T-helper 1 cell (primary cell): ENCODE data around the gene PDE2A.

Experiments
- DNase-seq, 5 donors: peaks; one replicate each; pipeline ENCODE4 v3.0.0-alpha.2; 2012 to 2020

Gene PDE2A

DNA sequence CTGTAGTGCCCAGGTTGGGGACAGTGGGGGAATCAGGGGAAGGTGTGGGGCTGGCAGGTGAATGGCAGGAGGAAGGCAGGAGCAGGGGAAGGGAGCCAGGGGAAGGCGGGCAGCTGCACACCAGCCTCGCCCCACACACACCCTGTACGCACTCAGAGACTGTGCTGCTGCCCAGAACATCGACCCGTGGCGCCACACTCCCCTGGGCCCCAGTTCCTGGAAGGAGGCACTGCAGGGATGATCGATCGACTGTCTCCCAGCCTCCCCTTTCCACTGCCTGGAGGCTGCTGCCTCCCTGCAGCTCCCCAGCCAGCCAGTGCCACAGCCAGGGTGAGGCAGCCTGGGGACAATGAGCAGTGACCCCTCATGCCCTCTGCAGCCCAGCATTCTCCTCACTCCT lies 19.2 kb downstream of the PDE2A start:
- DNase-seq = no peak

DNA sequence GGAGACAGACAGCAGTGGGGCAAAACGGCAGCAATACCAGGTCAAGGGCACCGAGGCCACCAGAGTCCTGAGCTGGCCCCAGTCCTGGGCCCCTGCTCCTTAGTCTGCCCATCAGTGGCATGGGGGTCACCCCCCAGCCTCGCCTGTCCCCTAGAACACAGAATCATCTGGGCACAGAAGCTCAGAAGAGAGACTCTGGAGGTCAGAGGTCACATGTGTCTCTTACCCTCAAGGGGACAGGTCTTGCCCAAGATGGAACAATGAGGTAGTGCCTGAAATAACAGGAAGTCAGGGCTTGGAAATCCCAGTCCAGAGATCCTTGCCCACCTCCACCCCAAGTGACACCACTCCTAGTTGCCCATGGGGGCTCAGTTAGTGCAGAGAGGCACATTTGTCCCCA lies 20.6 kb downstream of the PDE2A start:
- DNase-seq = no peak

DNA sequence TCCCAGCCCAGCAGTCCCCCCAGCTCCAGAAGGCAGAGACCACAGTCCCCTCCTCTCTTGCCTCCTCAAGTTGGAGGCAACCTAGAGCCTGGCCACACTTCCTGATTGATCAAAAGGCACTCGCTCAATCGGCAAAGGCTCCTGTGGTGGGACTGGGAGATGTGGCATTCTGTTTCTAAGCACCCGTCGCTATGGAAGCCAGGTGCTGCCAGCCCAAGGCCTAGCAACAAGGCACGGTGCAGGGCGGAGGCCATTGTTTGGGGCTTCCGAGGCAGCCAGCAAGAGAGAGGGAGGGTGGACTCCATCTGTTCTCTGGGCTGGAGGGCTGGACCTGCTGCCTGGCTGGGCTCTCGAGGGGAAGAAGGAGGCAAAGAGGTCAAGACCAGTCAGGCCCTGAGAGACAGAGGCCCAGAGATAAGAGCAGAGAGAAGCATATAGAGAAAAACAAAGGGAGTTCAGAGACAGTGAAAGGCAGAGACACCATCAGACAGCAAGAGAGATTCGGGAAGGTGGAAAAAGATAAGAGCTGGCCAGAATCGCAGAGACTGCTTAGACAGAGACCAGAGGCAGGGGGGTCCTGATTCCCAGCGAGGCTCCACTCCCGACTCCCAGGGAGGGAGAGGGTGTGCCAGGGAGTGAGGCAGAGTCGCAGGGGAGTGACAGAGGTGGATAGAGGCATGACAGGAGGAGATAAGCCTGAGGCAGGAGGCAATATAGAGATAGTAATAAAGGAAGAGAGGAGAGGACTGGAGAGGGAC lies 21.2 kb downstream of the PDE2A start:
- no peak for DNase-seq

DNA sequence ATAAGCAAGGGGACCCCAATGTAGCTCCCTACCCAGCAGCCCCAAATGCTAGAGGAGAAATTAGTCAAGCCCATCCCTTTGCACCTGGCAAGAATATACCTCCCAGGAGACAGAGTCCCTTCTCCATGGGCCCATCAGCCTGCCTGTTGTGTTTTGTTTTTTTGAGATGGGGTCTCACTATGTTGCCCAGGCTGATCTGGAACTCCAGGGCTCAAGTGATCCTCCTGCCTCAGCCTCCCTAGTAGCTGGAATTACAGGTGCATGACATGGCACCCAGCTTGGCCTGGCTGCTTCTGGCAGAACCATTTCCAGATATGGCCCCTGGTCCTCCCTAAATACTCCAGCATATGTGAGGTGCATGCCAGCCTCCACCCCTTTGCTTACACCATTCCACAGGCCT lies 22.1 kb downstream of the PDE2A start:
- DNase-seq = no peak

GRCh38 chr11:72649215-72649976 lies 24.8 kb downstream of the PDE2A start:
- DNase-seq = no peak

GRCh38 chr11:72648384-72649136 lies 25.7 kb downstream of the PDE2A start:
- DNase-seq = no peak

DNA sequence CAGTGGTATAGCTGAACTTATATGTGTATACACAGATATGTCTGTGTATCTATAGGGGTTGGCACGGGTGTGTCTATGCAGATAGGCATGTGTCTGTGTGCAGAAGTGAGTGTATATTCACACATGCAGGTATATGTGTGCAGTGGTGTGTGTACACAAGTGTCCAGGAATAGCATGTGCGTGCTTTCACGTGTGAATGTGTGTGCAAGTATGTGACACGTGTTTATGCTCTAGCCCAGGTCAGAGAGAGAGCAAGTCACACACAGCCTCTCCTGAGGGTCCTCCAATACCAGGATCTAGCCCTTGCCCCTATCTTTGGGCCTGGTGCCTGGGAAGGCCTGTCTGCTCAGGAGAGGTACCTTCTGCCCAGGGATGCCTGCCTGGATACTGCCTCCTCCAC lies 26.3 kb downstream of the PDE2A start:
- no peak for DNase-seq

- no peak for DNase-seq
Measured at GRCh38 chr11:72646472-72646871, 27.8 kb downstream of the PDE2A start.

GRCh38 chr11:72646024-72646423 lies 28.2 kb downstream of the PDE2A start:
- DNase-seq = no peak

DNA sequence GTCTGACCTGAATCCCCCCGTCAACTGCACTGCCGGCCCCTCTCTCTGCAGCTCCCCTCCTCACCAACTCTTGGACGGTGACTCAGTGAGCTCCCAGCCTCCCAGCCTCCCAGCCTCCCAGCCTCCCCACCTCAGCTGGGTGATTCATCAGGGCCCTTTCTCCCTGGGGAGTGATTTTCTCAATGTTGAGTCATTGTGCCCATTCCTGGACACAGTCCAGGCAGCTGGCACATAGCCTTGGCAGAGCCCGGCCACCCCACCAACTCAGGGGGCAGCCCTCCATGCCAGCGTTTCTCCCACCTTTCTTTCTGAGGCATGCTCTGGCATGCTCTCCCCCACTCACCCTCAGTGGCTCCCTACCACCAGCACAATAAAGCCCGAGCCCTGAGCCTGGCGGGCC lies 30.7 kb downstream of the PDE2A start:
- DNase-seq = no peak

GRCh38 chr11:72642884-72643522 lies 31.2 kb downstream of the PDE2A start:
- DNase-seq = peak; percentile 19 to 66 (median 47)

DNA sequence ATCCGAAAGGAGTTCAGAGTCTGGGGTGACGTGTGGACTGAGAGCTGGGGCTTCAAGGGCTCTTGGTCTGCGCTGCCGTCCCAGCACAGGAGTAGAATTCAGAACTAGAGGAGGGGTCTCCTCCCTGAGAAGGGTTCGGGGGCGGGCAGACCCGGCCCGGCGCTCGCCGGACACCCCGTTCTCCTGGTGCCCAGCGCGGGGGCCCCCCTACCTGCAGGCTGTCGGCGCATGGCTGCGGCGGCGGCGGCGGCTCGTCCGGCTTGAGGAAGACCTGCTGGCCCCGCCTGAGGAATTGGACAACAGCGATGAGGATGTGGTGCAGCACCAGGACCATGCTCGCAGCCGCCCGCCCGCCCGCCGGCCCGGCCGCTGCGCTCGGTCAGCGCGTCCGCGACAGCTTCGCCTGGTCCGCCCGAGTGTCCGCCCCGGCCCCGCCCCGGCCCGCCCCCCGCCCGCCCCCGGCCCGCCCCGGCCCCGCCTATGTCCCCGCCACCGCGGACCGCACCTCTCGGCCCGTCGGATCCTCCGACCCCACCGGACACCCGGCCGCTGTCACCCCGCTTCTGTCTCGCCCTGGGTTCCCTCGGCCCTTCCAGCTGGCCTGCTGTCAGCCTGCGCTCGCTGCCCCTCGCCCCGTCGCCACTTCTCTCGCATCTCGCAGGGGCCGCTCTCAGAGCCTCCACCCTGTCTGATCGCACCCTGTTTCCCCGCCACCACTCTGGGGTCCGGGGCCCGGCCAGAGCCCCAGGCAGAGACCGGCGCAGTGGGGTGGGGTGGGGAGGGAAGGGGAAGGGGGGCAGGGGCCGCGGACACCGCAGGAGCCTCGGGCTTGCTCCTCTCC lies 32.0 kb downstream of the PDE2A start:
- DNase-seq = no peak

DNA sequence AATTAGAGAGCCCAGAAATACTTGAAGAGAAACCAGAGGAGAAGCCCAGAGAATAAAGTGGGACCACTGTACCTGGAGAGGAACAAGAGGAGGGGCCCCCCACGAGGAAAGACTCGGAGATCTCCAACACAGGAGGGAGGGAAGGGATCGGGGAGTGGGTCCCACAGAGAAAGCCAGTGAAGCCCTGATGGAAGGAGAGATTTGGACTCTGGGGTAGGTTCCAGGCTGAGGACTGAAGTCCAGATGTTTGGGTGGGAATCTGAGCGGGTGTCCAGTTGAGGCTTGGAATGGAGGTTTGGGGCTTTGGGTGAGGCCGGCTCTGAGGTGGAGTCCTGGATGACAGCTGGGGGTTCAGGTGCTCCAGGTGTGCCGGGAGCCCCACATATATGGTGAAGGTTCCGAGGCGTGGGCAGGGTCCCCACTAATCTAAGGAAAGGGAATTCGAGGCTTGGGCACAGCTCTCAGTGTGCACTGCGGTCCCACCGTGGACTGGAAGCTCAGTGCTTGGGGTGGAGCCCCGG lies 32.6 kb downstream of the PDE2A start:
- no peak for DNase-seq

GRCh38 chr11:72639502-72640375 lies 34.5 kb downstream of the PDE2A start:
- DNase-seq = no peak

DNA sequence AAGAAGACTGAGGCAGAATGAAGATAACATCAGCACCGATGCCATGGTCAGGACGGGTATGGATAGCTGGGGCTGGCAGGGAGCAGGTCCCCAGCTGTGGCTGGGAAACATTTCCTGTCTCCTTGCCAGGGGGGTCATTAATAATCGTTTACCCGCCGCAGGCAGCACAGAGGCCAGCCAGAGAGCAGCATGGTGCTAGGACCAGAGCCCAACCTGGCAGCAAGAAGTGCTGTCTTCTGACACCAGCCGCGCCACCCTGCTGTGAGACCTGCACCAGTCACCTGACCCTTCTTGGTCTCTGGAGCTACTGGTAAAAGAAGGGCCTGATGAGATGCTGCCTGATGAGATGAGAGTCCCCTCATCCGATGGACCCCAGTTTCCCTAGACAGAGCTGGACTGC lies 36.3 kb downstream of the PDE2A start:
- no peak for DNase-seq

DNA sequence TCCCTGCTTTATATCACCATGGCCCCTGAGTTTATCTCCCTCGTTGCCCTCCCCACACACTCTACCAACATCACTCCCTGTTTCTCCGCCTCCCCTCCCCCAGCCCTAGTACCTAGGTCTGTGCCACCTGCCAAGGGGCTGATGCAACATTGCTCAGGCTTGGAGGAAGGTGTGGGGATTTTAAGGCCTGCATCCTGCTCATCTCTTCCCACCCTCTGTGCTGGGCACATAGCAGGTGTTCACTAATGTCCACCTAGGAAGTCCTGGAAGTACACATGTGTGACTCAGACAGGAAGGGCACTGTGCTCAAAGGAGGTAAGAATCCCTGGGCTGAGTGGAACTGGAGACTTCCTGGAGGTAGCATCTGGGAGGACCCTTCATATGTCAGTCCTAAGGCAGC lies 37.0 kb downstream of the PDE2A start:
- no peak for DNase-seq

DNA sequence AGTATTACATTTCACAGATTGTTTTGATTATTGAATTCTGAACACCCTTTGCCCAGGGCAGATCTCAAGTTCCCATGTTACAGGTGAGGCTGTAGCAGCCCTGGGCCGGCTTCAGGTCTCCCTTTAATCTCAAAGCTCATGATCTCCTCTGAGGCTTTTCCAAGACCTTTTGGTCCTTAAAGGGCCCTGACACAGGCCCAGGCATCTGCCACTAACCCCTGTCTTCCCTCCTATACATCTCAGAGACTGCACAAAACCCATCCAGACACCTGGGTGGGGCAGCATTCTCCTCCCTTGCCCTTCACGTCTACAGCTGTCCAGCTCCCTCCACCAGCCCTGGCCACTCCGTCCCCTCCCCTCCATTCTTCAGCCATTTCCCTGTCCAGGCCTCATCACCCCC lies 37.8 kb downstream of the PDE2A start:
- DNase-seq = no peak

DNA sequence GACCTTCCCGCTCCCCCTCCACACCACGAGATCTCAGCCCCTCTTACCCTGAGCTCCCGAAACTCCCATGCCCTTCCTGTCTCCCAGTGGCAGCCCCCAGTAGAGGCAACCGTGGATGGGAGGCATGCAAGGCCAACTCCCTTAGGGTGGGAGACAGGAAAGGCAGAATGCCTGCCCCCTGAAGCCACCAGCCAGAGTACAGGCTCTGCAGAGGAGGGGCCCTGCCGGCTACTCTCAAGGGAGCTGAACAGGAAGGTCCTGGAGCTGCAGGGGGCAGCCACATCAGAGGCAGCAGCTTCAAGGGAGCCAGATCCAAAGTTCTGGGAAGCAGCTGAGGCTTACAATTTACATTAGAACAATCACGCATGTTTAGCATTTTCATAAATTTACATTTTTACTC lies 38.3 kb downstream of the PDE2A start:
- DNase-seq = no peak

DNA sequence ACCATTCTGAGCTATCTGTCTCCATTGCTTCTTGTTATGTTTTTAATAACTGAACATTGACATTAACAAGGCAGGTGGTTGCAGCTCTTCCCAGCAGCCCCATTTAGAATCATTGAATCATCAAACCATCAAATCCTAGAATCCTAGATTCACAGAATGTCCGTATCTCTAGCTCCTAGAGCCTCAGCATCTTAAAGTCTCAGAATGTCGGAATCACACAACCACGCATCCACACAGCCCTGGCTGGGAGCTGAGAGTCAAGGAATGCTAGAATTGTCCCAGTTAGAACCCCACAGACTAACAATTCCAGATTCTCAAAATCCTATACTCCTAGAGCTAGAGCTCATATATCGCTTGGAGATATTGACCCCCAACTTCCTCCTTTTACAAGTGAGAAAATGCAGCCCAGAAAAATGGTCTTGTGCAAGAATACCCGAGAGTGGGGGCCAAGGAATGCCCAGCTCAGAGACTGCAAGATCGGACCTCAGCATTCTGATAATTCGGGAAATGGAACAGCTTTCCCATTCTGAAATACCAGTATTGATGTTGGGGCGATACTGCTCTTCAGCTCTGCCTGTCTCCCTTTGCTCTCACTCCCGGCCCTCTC lies 38.8 kb downstream of the PDE2A start:
- DNase-seq = no peak

- no peak for DNase-seq
Measured at GRCh38 chr11:72634472-72635095, 39.6 kb downstream of the PDE2A start.
